Left ventricle myocardium inferior (tissue), 1 donor: ENCODE results near the gene ARIH1. TPM values are rescaled to one million over a fixed set of nuclear protein-coding genes. Genes with fewer than 3 reads are reported as not detected.

Source experiments
- DNase-seq: peaks from one replicate; pipeline ENCODE4 v3.0.0-alpha.2; 2020
- H3K27ac ChIP-seq: fragments of 200-600 bp; replicated peaks from 2 replicates; pipeline ENCODE4 v1.8.0; 2021
- H3K27me3 ChIP-seq: fragments of 200-600 bp; 2 replicates; pipeline ENCODE4 v1.8.0; 2021; ENCODE audit warnings: low read depth
- H3K36me3 ChIP-seq: fragments of 200-600 bp; 2 replicates; pipeline ENCODE4 v1.8.0; 2021
- H3K4me1 ChIP-seq: fragments of 200-600 bp; 2 replicates; pipeline ENCODE4 v1.8.0; 2021
- H3K4me3 ChIP-seq: fragments of 200-600 bp; 2 replicates; pipeline ENCODE4 v1.8.0; 2021; ENCODE audit warnings: mild to moderate bottlenecking, moderate library complexity
- H3K9me3 ChIP-seq: fragments of 200-600 bp; replicated peaks from 2 replicates; pipeline ENCODE4 v1.8.0; 2021
- CTCF ChIP-seq: fragments of 200-600 bp; IDR thresholded peaks from 2 replicates; pipeline ENCODE4 v1.8.0; 2021; ENCODE audit warnings: antibody characterized with exemption, mild to moderate bottlenecking, borderline replicate concordance
- intact Hi-C: fragments of 100-400 bp; cut with micrococcal nuclease; formaldehyde crosslinking; loops from one replicate; pipeline ENCODE4 v1.11.0; 2022
- total RNA-seq: library from RNA; stranded (reverse); fragmentation: NEBNext Ultra II Directional; extraction: Animal tissue kit (Norgen Biotek cat#: 25700); gene quantifications from one replicate; pipeline ENCODE4 v1.2.1, GENCODE V29; 2021
- donor health status: DM: no; HTN: yes; CAD: no; lungs with severe emphysema.

Gene ARIH1
- total RNA-seq, 1 donor from 2014 or later = 179 TPM

- H3K4me1 ChIP-seq = peaks cover 91% of the 10 kb centered on the region
- intact Hi-C loops = no loop called here
- H3K9me3 ChIP-seq = peaks cover 4% of the 10 kb centered on the region
- no peak for TF ChIP-seq CTCF
- H3K27ac ChIP-seq = no peak overlapping the region
- no peak overlapping the region for H3K4me3 ChIP-seq
- no peaks in the 10 kb centered on the region for H3K36me3 ChIP-seq
- no peak for DNase-seq
- H3K27me3 ChIP-seq = no peaks in the 10 kb centered on the region
These were observed 14.4 kb downstream of the ARIH1 start for GRCh38 chr15:72488558-72488957.

- H3K4me3 ChIP-seq = no peak overlapping the region
- H3K4me1 ChIP-seq = peaks cover 100% of the 10 kb centered on the region
- peaks cover 1% of the 10 kb centered on the region for H3K9me3 ChIP-seq
- TF ChIP-seq CTCF = no peak
- no peaks in the 10 kb centered on the region for H3K36me3 ChIP-seq
- no peaks in the 10 kb centered on the region for H3K27me3 ChIP-seq
- no peak for DNase-seq
- H3K27ac ChIP-seq = no peak overlapping the region
- intact Hi-C loops = no loop called here
These were observed 15.9 kb downstream of the ARIH1 start for GRCh38 chr15:72489943-72490554.

- TF ChIP-seq CTCF = no peak
- no peak overlapping the region for H3K4me3 ChIP-seq
- H3K36me3 ChIP-seq = no peaks in the 10 kb centered on the region
- H3K27ac ChIP-seq = no peak overlapping the region
- intact Hi-C loops = no loop called here
- no peaks in the 10 kb centered on the region for H3K9me3 ChIP-seq
- no peak for DNase-seq
- H3K4me1 ChIP-seq = peaks cover 98% of the 10 kb centered on the region
- H3K27me3 ChIP-seq = no peaks in the 10 kb centered on the region
These were observed 17.6 kb downstream of the ARIH1 start for GRCh38 chr15:72491768-72492167.

GRCh38 chr15:72492733-72493132 lies 18.6 kb downstream of the ARIH1 start:
- no peak for TF ChIP-seq CTCF
- Histone ChIP-seq H3K27ac (no peak overlapping the region), H3K4me1 (peaks cover 97% of the 10 kb centered on the region), H3K27me3 (no peaks in the 10 kb centered on the region), H3K4me3 (no peak overlapping the region), H3K36me3 (no peaks in the 10 kb centered on the region), H3K9me3 (no peaks in the 10 kb centered on the region)
- no peak for DNase-seq
- intact Hi-C loops = no loop called here

GRCh38 chr15:72493220-72493619 lies 19.1 kb downstream of the ARIH1 start:
- intact Hi-C loops = no loop called here
- H3K9me3 ChIP-seq = no peaks in the 10 kb centered on the region
- DNase-seq = no peak
- TF ChIP-seq CTCF = no peak
- no peaks in the 10 kb centered on the region for H3K36me3 ChIP-seq
- H3K4me3 ChIP-seq = no peak overlapping the region
- peaks cover 96% of the 10 kb centered on the region for H3K4me1 ChIP-seq
- H3K27me3 ChIP-seq = no peaks in the 10 kb centered on the region
- H3K27ac ChIP-seq = no peak overlapping the region
